Smooth muscle cell (in vitro differentiated cells): ENCODE results near the gene POPDC3. TPM values are rescaled to one million over a fixed set of nuclear protein-coding genes. Genes with fewer than 3 reads are reported as not detected.

Experiments used
- DNase-seq: peaks from one replicate; lab custom pipeline; 2025; ENCODE audit not compliant: unreplicated experiment; lab: John Stamatoyannopoulos, UW
- H2AFZ ChIP-seq: fragments of 200-600 bp; sonication (generic); 2 replicates; pipeline ENCODE4 v1.6.0; 2016; ENCODE audit warnings: antibody characterized with exemption, low read depth, mild to moderate bottlenecking
- H3F3A ChIP-seq: fragments of 200-600 bp; sonication (generic); 2 replicates; pipeline ENCODE4 v1.6.0; 2017; ENCODE audit warnings: antibody characterized with exemption, low read depth
- H3K27ac ChIP-seq: fragments of 200-600 bp; sonication (generic); 2 replicates; pipeline ENCODE4 v1.5.1; 2016; ENCODE audit warnings: low read depth, mild to moderate bottlenecking
- H3K27me3 ChIP-seq: fragments of 200-600 bp; sonication (generic); 2 replicates; pipeline ENCODE4 v1.6.1; 2016; ENCODE audit warnings: low read depth, mild to moderate bottlenecking
- H3K36me3 ChIP-seq: fragments of 200-600 bp; sonication (generic); 2 replicates; pipeline ENCODE4 v1.5.1; 2016; ENCODE audit warnings: low read depth
- H3K4me1 ChIP-seq: fragments of 200-600 bp; sonication (generic); 2 replicates; pipeline ENCODE4 v1.5.1; 2016; ENCODE audit warnings: low read depth
- H3K4me2 ChIP-seq: fragments of 200-600 bp; sonication (generic); 2 replicates; pipeline ENCODE4 v1.6.0; 2016; ENCODE audit warnings: mild to moderate bottlenecking
- H3K4me3 ChIP-seq: fragments of 200-600 bp; sonication (generic); 2 replicates; pipeline ENCODE4 v1.5.1; 2016; ENCODE audit warnings: mild to moderate bottlenecking
- H3K79me2 ChIP-seq: fragments of 200-600 bp; sonication (generic); 2 replicates; pipeline ENCODE4 v1.6.0; 2016; ENCODE audit warnings: low read depth, mild to moderate bottlenecking
- H3K9ac ChIP-seq: fragments of 200-600 bp; sonication (generic); 2 replicates; pipeline ENCODE4 v1.6.0; 2016; ENCODE audit warnings: low read depth
- H3K9me3 ChIP-seq: fragments of 200-600 bp; sonication (generic); replicated peaks from 2 replicates; pipeline ENCODE4 v1.5.1; 2016; ENCODE audit warnings: low read depth
- H4K20me1 ChIP-seq: fragments of 200-600 bp; sonication (generic); 2 replicates; pipeline ENCODE4 v1.6.0; 2016; ENCODE audit warnings: low read depth
- CTCF ChIP-seq: fragments of 200-600 bp; sonication (generic); IDR thresholded peaks from 2 replicates; pipeline ENCODE4 v1.5.1; 2017; ENCODE audit warnings: borderline replicate concordance, mild to moderate bottlenecking, antibody characterized with exemption; ENCODE audit not compliant: insufficient read depth, poor library complexity, severe bottlenecking
- WGBS: methylation state at CpG from one replicate; pipeline ENCODE4 v1.1.7; 2016; ENCODE audit warnings: low lambda C conversion rate; 5-methylcytosine and 5-hydroxymethylcytosine counted together
- polyA plus RNA-seq: library from polyadenylated mRNA; unstranded; fragments of >200 nt; fragmentation: Nextera tagmentation; extraction: Ambion mirVana; gene quantifications from 2 replicates; pipeline ENCODE4 v1.2.1, GENCODE V29; 2016
- total RNA-seq: library from RNA; depleted of rRNA; stranded (reverse); fragments of >200 nt; gene quantifications from 2 replicates; pipeline ENCODE4 v1.2.3, GENCODE V29; 2014

The POPDC3 gene
- total and polyA plus RNA-seq, 2 experiments from 2014 or later: 1.0 to 5.0 TPM

GRCh38 chr6:105111105-105111504 lies 68.7 kb downstream of the POPDC3 start:
- Histone ChIP-seq H3K9me3 (no peaks in the 10 kb centered on the region), H3K4me1 (no peaks in the 10 kb centered on the region), H3K27me3 (no peaks in the 10 kb centered on the region), H4K20me1 (no peaks in the 10 kb centered on the region), H3K36me3 (no peaks in the 10 kb centered on the region), H2AFZ (no peak overlapping the region), H3F3A (no peaks in the 10 kb centered on the region), H3K9ac (no peak overlapping the region), H3K4me3 (no peak overlapping the region), H3K79me2 (no peaks in the 10 kb centered on the region), H3K4me2 (no peak overlapping the region), H3K27ac (no peak overlapping the region)
- WGBS: 96% methylated on average over 3 of the region's 3 CpGs
- no peak for TF ChIP-seq CTCF
- no peak for DNase-seq

- TF ChIP-seq CTCF: no peak
These were observed 69.6 kb downstream of the POPDC3 start for GRCh38 chr6:105109955-105110895.

DNA sequence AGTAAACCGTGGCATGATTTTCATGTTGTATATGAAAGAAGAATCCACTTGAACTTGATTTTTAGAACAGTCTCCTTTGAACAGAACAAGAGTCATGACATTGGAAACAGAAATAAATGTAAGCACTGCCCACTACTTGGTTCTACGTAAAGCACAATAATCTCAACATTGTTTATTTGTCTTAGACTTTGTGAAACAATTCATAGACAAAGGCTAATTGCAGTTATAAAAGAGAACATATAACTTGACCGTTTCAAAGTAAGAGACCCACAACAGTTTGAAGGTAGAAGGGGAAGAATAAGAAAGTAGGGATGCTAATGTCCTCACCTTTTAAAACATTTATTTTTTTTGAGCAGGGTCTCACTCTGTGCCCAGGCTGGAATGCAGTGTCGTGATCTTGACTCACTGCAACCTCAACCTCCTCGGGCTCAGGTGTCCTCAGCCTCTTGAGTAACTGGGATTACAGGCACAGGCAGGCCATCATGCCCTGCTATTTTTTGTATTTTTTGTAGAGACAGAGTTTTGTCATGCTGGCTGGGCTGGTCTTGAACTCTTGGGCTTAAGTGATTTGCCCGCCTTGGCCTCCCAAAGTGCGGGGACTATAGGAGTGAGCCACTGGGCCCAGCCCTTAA lies 71.1 kb downstream of the POPDC3 start:
- Histone ChIP-seq H3K4me1 (no peaks in the 10 kb centered on the region), H3K9ac (no peak overlapping the region), H3K9me3 (no peaks in the 10 kb centered on the region), H3K27me3 (no peaks in the 10 kb centered on the region), H3K4me2 (no peak overlapping the region), H2AFZ (no peak overlapping the region), H4K20me1 (no peaks in the 10 kb centered on the region), H3K36me3 (no peaks in the 10 kb centered on the region), H3K27ac (no peak overlapping the region), H3K79me2 (no peaks in the 10 kb centered on the region), H3F3A (no peaks in the 10 kb centered on the region), H3K4me3 (no peak overlapping the region)
- TF ChIP-seq CTCF: no peak
- 85% methylated on average over 7 of the region's 7 CpGs for WGBS
- no peak for DNase-seq

More at GRCh38 chr6:105109955-105110895, 69.6 kb downstream of the POPDC3 start:
- no peaks in the 10 kb centered on the region for H3K4me1 ChIP-seq
- 83% methylated on average over 8 of the region's 8 CpGs for WGBS
- no peak overlapping the region for H3K4me3 ChIP-seq
- no peaks in the 10 kb centered on the region for H3K36me3 ChIP-seq
- H3K79me2 ChIP-seq: no peaks in the 10 kb centered on the region
- no peak for DNase-seq
- no peaks in the 10 kb centered on the region for H4K20me1 ChIP-seq
- H3K27ac ChIP-seq: no peak overlapping the region
- H3K4me2 ChIP-seq: no peak overlapping the region
- H2AFZ ChIP-seq: no peak overlapping the region
- H3K9ac ChIP-seq: no peak overlapping the region
- no peaks in the 10 kb centered on the region for H3K27me3 ChIP-seq
- H3F3A ChIP-seq: no peaks in the 10 kb centered on the region
- no peaks in the 10 kb centered on the region for H3K9me3 ChIP-seq

Other genes starting within 250 kb of the POPDC3 start
- gene LIN28B, start 222.9 kb downstream of the POPDC3 start, total RNA-seq: 11.6 and 14.1 TPM in 2 replicates
- gene LIN28B, start 222.9 kb downstream of the POPDC3 start, polyA plus RNA-seq: 1.4 and 2.7 TPM in 2 replicates
- gene PREP, start 223.1 kb upstream of the POPDC3 start, total RNA-seq: 21.2 and 23.4 TPM in 2 replicates
- 33.2 and 42.4 TPM in 2 replicates for gene PREP, start 223.1 kb upstream of the POPDC3 start, polyA plus RNA-seq